Keratinocyte (primary cell): ENCODE results near the gene RTP2. TPM values are rescaled to one million over a fixed set of nuclear protein-coding genes. Genes with fewer than 3 reads are reported as not detected.

Experiments
- DNase-seq: peaks from one replicate; pipeline ENCODE4 v3.0.0-alpha.2; 2011; ENCODE audit warnings: low read depth, missing footprints, low spot score
- FAIRE-seq: peaks from 2 replicates; lab custom pipeline; 2011; peaks lifted over from hg19 to GRCh38; lab: Jason Lieb, UNC
- H2AFZ ChIP-seq: 2 replicates; pipeline ENCODE4 v1.6.0; 2012; ENCODE audit warnings: low read length, control low read depth, inconsistent platforms; ENCODE audit not compliant: control insufficient read depth
- H3K27ac ChIP-seq: 2 replicates; pipeline ENCODE4 v1.5.1; 2011; ENCODE audit warnings: low read length; ENCODE audit not compliant: control insufficient read depth, insufficient read depth
- H3K27me3 ChIP-seq: 3 replicates; pipeline ENCODE4 v1.6.0; 2011; ENCODE audit warnings: low read length; ENCODE audit not compliant: control insufficient read depth, insufficient read depth; ENCODE audit errors: extremely low read depth
- H3K36me3 ChIP-seq, 2 experiments: 2 replicates in 1 of 2; 3 replicates in 1 of 2; pipeline ENCODE4 v1.5.1; 2011; ENCODE audit warnings: low read length in 2 of 2, mild to moderate bottlenecking in 1 of 2; ENCODE audit not compliant: control insufficient read depth in 2 of 2, insufficient read depth in 2 of 2; ENCODE audit errors: extremely low read depth in 1 of 2
- H3K4me1 ChIP-seq: 3 replicates; pipeline ENCODE4 v1.5.1; 2011; ENCODE audit warnings: low read length; ENCODE audit not compliant: control insufficient read depth, insufficient read depth; ENCODE audit errors: extremely low read depth
- H3K4me2 ChIP-seq: 3 replicates; pipeline ENCODE4 v1.6.0; 2011; ENCODE audit warnings: low read depth, low read length; ENCODE audit not compliant: control insufficient read depth, insufficient read depth; ENCODE audit errors: extremely low read depth
- H3K4me3 ChIP-seq, 3 experiments: fragments of 200-600 bp in 1 of 3; sonication (generic) in 1 of 3; 2 replicates in 2 of 3; 3 replicates in 1 of 3; pipeline ENCODE4 v1.5.1; 2011 to 2016; ENCODE audit warnings: low read length in 3 of 3, mild to moderate bottlenecking in 3 of 3, control low read depth in 2 of 3, inconsistent platforms in 1 of 3, low read depth in 1 of 3, mixed read lengths in 1 of 3, mixed run types in 1 of 3, moderate library complexity in 1 of 3; ENCODE audit not compliant: control insufficient read depth in 2 of 3, insufficient read depth in 2 of 3; ENCODE audit errors: extremely low read depth in 1 of 3
- H3K79me2 ChIP-seq: 2 replicates; pipeline ENCODE4 v1.6.0; 2012; ENCODE audit warnings: low read length; ENCODE audit not compliant: control insufficient read depth, insufficient read depth
- H3K9ac ChIP-seq: 3 replicates; pipeline ENCODE4 v1.6.0; 2011; ENCODE audit warnings: low read length; ENCODE audit not compliant: control insufficient read depth, insufficient read depth; ENCODE audit errors: extremely low read depth
- H3K9me1 ChIP-seq: 3 replicates; pipeline ENCODE4 v1.6.0; 2011; ENCODE audit warnings: low read length; ENCODE audit not compliant: control insufficient read depth, insufficient read depth; ENCODE audit errors: extremely low read depth
- H3K9me3 ChIP-seq: 2 replicates; pipeline ENCODE4 v1.5.1; 2012; ENCODE audit warnings: low read depth, low read length; ENCODE audit not compliant: control insufficient read depth
- H4K20me1 ChIP-seq: 3 replicates; pipeline ENCODE4 v1.6.0; 2011; ENCODE audit warnings: low read length; ENCODE audit not compliant: control insufficient read depth, insufficient read depth; ENCODE audit errors: extremely low read depth
- CTCF ChIP-seq, 3 experiments: IDR thresholded peaks in 1 of 3; conservative IDR thresholded peaks in 1 of 3; optimal IDR thresholded peaks in 1 of 3; 2 replicates in 2 of 3; 3 replicates in 1 of 3; pipeline versions ENCODE3 to v1.5.1; 2011; ENCODE audit warnings: low read length in 3 of 3, mild to moderate bottlenecking in 3 of 3, moderate library complexity in 2 of 3, control low read depth in 1 of 3, inconsistent platforms in 1 of 3; ENCODE audit not compliant: insufficient read depth in 2 of 3; ENCODE audit errors: extremely low read depth in 1 of 3
- EZH2 ChIP-seq: IDR thresholded peaks from one replicate; pipeline ENCODE4 v1.6.1; 2012; ENCODE audit warnings: inconsistent platforms, mild to moderate bottlenecking, low read length, moderate library complexity
- dilution Hi-C: fragments of 300-500 bp; cut with MboI; formaldehyde crosslinking; loops from one replicate; pipeline ENCODE4 v1.7.0; 2020; ENCODE audit warnings: low sequenced_read_pairs; ENCODE audit not compliant: extremely low pct_ligation_motif_present
- polyA plus RNA-seq, 5 experiments: library from polyadenylated mRNA; depleted of rRNA in 3 of 5; stranded (reverse) in 3 of 5; stranded (forward) in 1 of 5; unstranded in 1 of 5; fragments of >200 nt; gene quantifications; 1 replicate in 1 of 5; 2 replicates in 3 of 5; 3 replicates in 1 of 5; pipeline versions ENCODE4 v1.2.1 to v1.2.3, GENCODE V29; 2011 to 2012; ENCODE audit warnings: missing spikeins in 2 of 5, low read depth in 1 of 5, low replicate concordance in 1 of 5

RTP2 gene
- polyA plus RNA-seq, 1 donor (not counting 4 experiments of a cell fraction or from before 2014, with no cell fraction given) = not detected

- FAIRE-seq (no peak), DNase-seq (no peak)
- H3K36me3 ChIP-seq = peaks cover 39 to 61% of the 10 kb centered on the region in 2 experiments
- no peak overlapping the region for H2AFZ ChIP-seq
- H3K4me3 ChIP-seq = no peak overlapping the region
- H3K9me1 ChIP-seq = no peaks in the 10 kb centered on the region
- dilution Hi-C loops = loop anchor here (25.0 kb wide), 1 partner anchor 1208 kb away; no protein-coding TSS in a partner anchor
- H3K79me2 ChIP-seq = no peaks in the 10 kb centered on the region
- H3K9me3 ChIP-seq = no peaks in the 10 kb centered on the region
- no peaks in the 10 kb centered on the region for H4K20me1 ChIP-seq
- TF ChIP-seq EZH2 (no peak), CTCF (optimal IDR thresholded peaks at IDR 0.05 in 1 of 3, IDR thresholded peaks at IDR 0.05 in 1 of 3, conservative IDR thresholded peaks at IDR 0.05 in 1 of 3; ENCODE audit: extremely low read depth in 1 of 3, insufficient read depth in 2 of 3, low read length in 3 of 3) (no peak)
- H3K4me2 ChIP-seq = no peak overlapping the region
- no peak overlapping the region for H3K9ac ChIP-seq
- no peaks in the 10 kb centered on the region for H3K4me1 ChIP-seq
- H3K27me3 ChIP-seq = no peaks in the 10 kb centered on the region
- H3K27ac ChIP-seq = no peak overlapping the region
These were observed 27.2 kb upstream of the RTP2 start for GRCh38 chr3:187729598-187729997.

GRCh38 chr3:187728940-187729583 lies 26.7 kb upstream of the RTP2 start:
- Histone ChIP-seq H3K9me1 (no peaks in the 10 kb centered on the region), H3K4me2 (no peak overlapping the region), H3K9me3 (no peaks in the 10 kb centered on the region), H3K36me3 (peaks cover 45 to 60% of the 10 kb centered on the region in 2 experiments), H2AFZ (no peak overlapping the region), H3K27me3 (no peaks in the 10 kb centered on the region), H3K4me1 (no peaks in the 10 kb centered on the region), H4K20me1 (no peaks in the 10 kb centered on the region), H3K79me2 (no peaks in the 10 kb centered on the region), H3K27ac (no peak overlapping the region), H3K9ac (no peak overlapping the region), H3K4me3 (no peak overlapping the region)
- no peak for FAIRE-seq
- TF ChIP-seq EZH2 (no peak), CTCF (optimal IDR thresholded peaks at IDR 0.05 in 1 of 3, IDR thresholded peaks at IDR 0.05 in 1 of 3, conservative IDR thresholded peaks at IDR 0.05 in 1 of 3; ENCODE audit: extremely low read depth in 1 of 3, insufficient read depth in 2 of 3, low read length in 3 of 3) (no peak)
- dilution Hi-C loops = loop anchor here (25.0 kb wide), 1 partner anchor 1208 kb away; no protein-coding TSS in a partner anchor
- no peak for DNase-seq
